ENCODE data around the gene BBC3. TPM values are rescaled to one million over a fixed set of nuclear protein-coding genes. Genes with fewer than 3 reads are reported as not detected.
"Not testable (repeated sequence)": the region's sequence is repeated elsewhere in the genome, so short reads cannot be mapped to it uniquely, and the experiment has no call there.

BBC3 gene
- total RNA-seq, 4 donors from 2014 or later: 11.2 to 33.0 (median 14.4) TPM

GRCh38 chr19:47255879-47256692, 25.1 kb upstream of the BBC3 start, which contains the start of gene CCDC9:
Gene CCDC9 (plus strand): TSS chr19:47256525. CDS start chr19:47258401, 1,876 bp downstream.
- peak in 1 of 2 donors; percentile 57 for TF ChIP-seq POLR2A (IDR thresholded peaks at IDR 0.05)
- TF ChIP-seq CTCF (IDR thresholded peaks at IDR 0.05): no peak
- 19 to 20% methylated on average over 44 to 53 of the region's 60 CpGs for WGBS, 2 donors
- intact Hi-C loops (cut with DNase I; ENCODE audit: low total_unique reads): no loop called here

GRCh38 chr19:47253970-47254369, 23.0 kb upstream of the BBC3 start:
- TF ChIP-seq POLR2A (IDR thresholded peaks at IDR 0.05) (no peak), CTCF (IDR thresholded peaks at IDR 0.05) (no peak)
- no peak overlapping the region for H3K4me3 ChIP-seq (ENCODE audit: low read depth, poor library complexity, severe bottlenecking)
- intact Hi-C loops (cut with DNase I; ENCODE audit: low total_unique reads): no loop called here
- no peak for DNase-seq (ENCODE audit: low spot score in 2 of 2)
- WGBS, 2 donors: 86 to 96% methylated on average over 5 of the region's 5 CpGs

More at GRCh38 chr19:47255879-47256692, 25.1 kb upstream of the BBC3 start, which contains the start of gene CCDC9:
- peak within 1 kb of the TSS; percentile 42 for H3K4me3 ChIP-seq (ENCODE audit: low read depth, poor library complexity, severe bottlenecking)
- peak; percentile 95 to 99 for DNase-seq (ENCODE audit: low spot score in 2 of 2)

DNA sequence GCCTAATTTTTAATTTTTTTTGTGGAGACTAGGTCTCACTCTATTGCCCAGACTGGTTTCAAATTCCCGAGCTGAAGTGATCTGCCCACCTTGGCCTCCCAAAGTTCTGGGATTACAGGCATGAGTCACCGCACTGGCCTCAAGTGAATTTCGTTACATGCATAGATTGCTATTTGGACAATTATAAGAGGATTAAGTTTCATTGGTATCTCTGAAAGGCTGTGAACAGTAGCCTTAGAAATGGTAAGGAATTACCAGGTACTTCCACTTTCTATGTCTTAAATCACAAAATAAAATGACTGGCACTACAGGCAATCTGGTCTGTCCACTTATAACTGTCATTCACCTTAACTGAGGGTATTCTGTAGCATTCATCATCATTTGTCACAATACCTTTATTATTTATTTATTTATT, 22.5 kb upstream of the BBC3 start:
- H3K4me3 ChIP-seq (ENCODE audit: low read depth, poor library complexity, severe bottlenecking): no peak overlapping the region
- DNase-seq (ENCODE audit: low spot score in 2 of 2): no peak
- WGBS, 2 donors: 46 to 57% methylated on average over 3 of the region's 3 CpGs
- TF ChIP-seq CTCF (IDR thresholded peaks at IDR 0.05) (no peak), POLR2A (IDR thresholded peaks at IDR 0.05) (no peak)
- intact Hi-C loops (cut with DNase I; ENCODE audit: low total_unique reads): no loop called here

GRCh38 chr19:47253016-47253415, 22.0 kb upstream of the BBC3 start:
- DNase-seq (ENCODE audit: low spot score in 2 of 2); intact Hi-C loops (cut with DNase I; ENCODE audit: low total_unique reads); H3K4me3 ChIP-seq (ENCODE audit: low read depth, poor library complexity, severe bottlenecking): not testable (repeated sequence)
- WGBS, 2 donors: 88 to 91% methylated on average over 8 of the region's 8 CpGs

- TF ChIP-seq CTCF (IDR thresholded peaks at IDR 0.05) (peak in 1 of 3 donors; percentile 53), POLR2A (IDR thresholded peaks at IDR 0.05) (no peak)
- WGBS, 2 donors: 34% methylated on average over 25 of the region's 25 CpGs
- H3K4me3 ChIP-seq (ENCODE audit: low read depth, poor library complexity, severe bottlenecking): no peak overlapping the region
- intact Hi-C loops (cut with DNase I; ENCODE audit: low total_unique reads): loop anchor here (5.0 kb wide), 1 partner anchor 100 kb away; no protein-coding TSS in a partner anchor
- peak; percentile 70 to 97 for DNase-seq (ENCODE audit: low spot score in 2 of 2)
Measured at GRCh38 chr19:47247308-47247990, 16.4 kb upstream of the BBC3 start.
